ENCODE results near the gene PRAC2.

GRCh38 chr17:48692049-48692448 lies 30.9 kb upstream of the PRAC2 start:
- no peak for TF ChIP-seq CTCF (IDR thresholded peaks at IDR 0.05)
- TF ChIP-seq POLR2A (IDR thresholded peaks at IDR 0.05), result no peak
- TF ChIP-seq EP300 (IDR thresholded peaks at IDR 0.05), result no peak

Data from ovary (tissue), 3 donors.